GM21360 (cell line): Measurements from ENCODE around the gene NFAT5.
"Not testable (repeated sequence)": the region's sequence is repeated elsewhere in the genome, so short reads cannot be mapped to it uniquely, and the experiment has no call there.

Experiments
- ATAC-seq: cut with Tn5 transposase; IDR thresholded peaks from one replicate; pipeline ENCODE4 v1.9.1; 2021; ENCODE audit warnings: mild to moderate bottlenecking, moderate library complexity; ENCODE audit not compliant: unreplicated experiment

Gene NFAT5

GRCh38 chr16:69632828-69633227 lies 67.1 kb downstream of the NFAT5 start:
- ATAC-seq, result no peak

GRCh38 chr16:69633375-69633774 lies 67.6 kb downstream of the NFAT5 start:
- ATAC-seq, result no peak

- ATAC-seq, result not testable (repeated sequence)
These were observed 70.9 kb downstream of the NFAT5 start for GRCh38 chr16:69636563-69637146.

- ATAC-seq, result not testable (repeated sequence)
These were observed 71.6 kb downstream of the NFAT5 start for GRCh38 chr16:69637206-69637865.

- ATAC-seq, result not testable (repeated sequence)
These were observed 78.2 kb downstream of the NFAT5 start for GRCh38 chr16:69643997-69644396.

GRCh38 chr16:69644790-69645189 lies 79.0 kb downstream of the NFAT5 start:
- no peak for ATAC-seq

GRCh38 chr16:69647020-69647419 lies 81.3 kb downstream of the NFAT5 start:
- no peak for ATAC-seq

GRCh38 chr16:69651217-69651616 lies 85.5 kb downstream of the NFAT5 start:
- no peak for ATAC-seq

- ATAC-seq, result no peak
These were observed 88.6 kb downstream of the NFAT5 start for GRCh38 chr16:69654280-69654931.

- no peak for ATAC-seq
These were observed 94.4 kb downstream of the NFAT5 start for GRCh38 chr16:69660166-69660565.

- no peak for ATAC-seq
These were observed 97.1 kb downstream of the NFAT5 start for GRCh38 chr16:69662901-69663300.

- ATAC-seq, result no peak
These were observed 98.1 kb downstream of the NFAT5 start for GRCh38 chr16:69663846-69664245.

- ATAC-seq, result no peak
These were observed 103.8 kb downstream of the NFAT5 start for GRCh38 chr16:69669577-69669976.

- ATAC-seq, result no peak
These were observed 106.7 kb downstream of the NFAT5 start for GRCh38 chr16:69672315-69672997.

- no peak for ATAC-seq
These were observed 107.4 kb downstream of the NFAT5 start for GRCh38 chr16:69672998-69673713.

GRCh38 chr16:69680358-69680757 lies 114.6 kb downstream of the NFAT5 start:
- ATAC-seq, result no peak

- no peak for ATAC-seq
These were observed 122.8 kb downstream of the NFAT5 start for GRCh38 chr16:69688589-69688988.

- no peak for ATAC-seq
These were observed 126.5 kb downstream of the NFAT5 start for GRCh38 chr16:69691980-69692911.

GRCh38 chr16:69693916-69694315 lies 128.2 kb downstream of the NFAT5 start:
- no peak for ATAC-seq

- no peak for ATAC-seq
These were observed 132.6 kb downstream of the NFAT5 start for GRCh38 chr16:69698404-69698803.
